Trophoblast cell (in vitro differentiated cells and primary cell): ENCODE data around the gene KCNA5.

Experiments used
- DNase-seq, 2 donors: peaks; one replicate each; pipeline ENCODE4 v3.0.0-alpha.2; 2016
- H2AFZ ChIP-seq: 2 replicates; pipeline ENCODE4 v1.6.1; 2013; ENCODE audit warnings: low read length, moderate library complexity, mild to moderate bottlenecking; ENCODE audit not compliant: insufficient read depth, poor library complexity
- H2AK5ac ChIP-seq: 2 replicates; pipeline ENCODE4 v1.6.1; 2013; ENCODE audit warnings: mild to moderate bottlenecking, low read length
- H2BK120ac ChIP-seq: 2 replicates; pipeline ENCODE4 v1.6.1; 2013; ENCODE audit warnings: low read length, mild to moderate bottlenecking, moderate library complexity; ENCODE audit not compliant: insufficient read depth, poor library complexity
- H2BK12ac ChIP-seq: 2 replicates; pipeline ENCODE4 v1.6.1; 2013; ENCODE audit warnings: mild to moderate bottlenecking, low read length, moderate library complexity
- H2BK5ac ChIP-seq: 2 replicates; pipeline ENCODE4 v1.6.1; 2013; ENCODE audit warnings: low read length, low read depth, moderate library complexity, mild to moderate bottlenecking; ENCODE audit not compliant: poor library complexity
- H3K14ac ChIP-seq: 2 replicates; pipeline ENCODE4 v1.6.1; 2013; ENCODE audit warnings: mild to moderate bottlenecking, low read length
- H3K18ac ChIP-seq: 2 replicates; pipeline ENCODE4 v1.6.1; 2013; ENCODE audit warnings: mild to moderate bottlenecking, low read length
- H3K23ac ChIP-seq: 2 replicates; pipeline ENCODE4 v1.6.1; 2013; ENCODE audit warnings: low read length
- H3K27ac ChIP-seq: 2 replicates; pipeline ENCODE4 v1.5.1; 2013; ENCODE audit warnings: low read depth, mild to moderate bottlenecking, inconsistent platforms, low read length, moderate library complexity
- H3K27me3 ChIP-seq: 2 replicates; pipeline ENCODE4 v1.6.1; 2013; ENCODE audit warnings: inconsistent platforms, mild to moderate bottlenecking, low read length, moderate library complexity; ENCODE audit not compliant: insufficient read depth
- H3K36me3 ChIP-seq, 2 experiments: 1 replicate in 1 of 2; 2 replicates in 1 of 2; pipeline ENCODE4 v1.6.1; 2013; ENCODE audit warnings: low read length in 2 of 2, mild to moderate bottlenecking in 2 of 2, moderate library complexity in 1 of 2; ENCODE audit not compliant: insufficient read depth in 2 of 2, control insufficient read depth in 1 of 2
- H3K4ac ChIP-seq: 2 replicates; pipeline ENCODE4 v1.6.1; 2013; ENCODE audit warnings: low read depth, mild to moderate bottlenecking, low read length, moderate library complexity
- H3K4me1 ChIP-seq, 2 experiments: 1 replicate in 1 of 2; 2 replicates in 1 of 2; pipeline ENCODE4 v1.6.1; 2013; ENCODE audit warnings: low read length in 2 of 2, mild to moderate bottlenecking in 2 of 2, moderate library complexity in 1 of 2; ENCODE audit not compliant: insufficient read depth in 2 of 2, control insufficient read depth in 1 of 2
- H3K4me2 ChIP-seq: 2 replicates; pipeline ENCODE4 v1.6.1; 2013; ENCODE audit warnings: inconsistent platforms, mild to moderate bottlenecking, low read length, moderate library complexity
- H3K4me3 ChIP-seq: 2 replicates; pipeline ENCODE4 v1.5.1; 2013; ENCODE audit warnings: mild to moderate bottlenecking, low read depth, low read length, inconsistent platforms
- H3K79me1 ChIP-seq: one replicate; pipeline ENCODE4 v1.6.1; 2013; ENCODE audit warnings: low read length
- H3K79me2 ChIP-seq: 2 replicates; pipeline ENCODE4 v1.6.1; 2013; ENCODE audit warnings: low read length, mild to moderate bottlenecking; ENCODE audit not compliant: control insufficient read depth, insufficient read depth, poor library complexity
- H3K9ac ChIP-seq: 2 replicates; pipeline ENCODE4 v1.6.1; 2013; ENCODE audit warnings: mild to moderate bottlenecking, low read length
- H3K9me3 ChIP-seq: 2 replicates; pipeline ENCODE4 v1.6.1; 2013; ENCODE audit warnings: low read depth, mild to moderate bottlenecking, control low read depth, inconsistent platforms, low read length; ENCODE audit not compliant: insufficient read depth
- H4K12ac ChIP-seq: 2 replicates; pipeline ENCODE4 v1.6.1; 2013; ENCODE audit warnings: low read depth, mild to moderate bottlenecking, low read length, moderate library complexity
- H4K8ac ChIP-seq: 2 replicates; pipeline ENCODE4 v1.6.1; 2013; ENCODE audit warnings: low read depth, mild to moderate bottlenecking, low read length, moderate library complexity
- H4K91ac ChIP-seq: one replicate; pipeline ENCODE4 v1.6.1; 2013; ENCODE audit warnings: low read depth, mild to moderate bottlenecking, low read length, moderate library complexity
- WGBS: extraction: QIAGEN DNeasy Blood & Tissue Kit; methylation state at CpG from one replicate; pipeline ENCODE4 v1.1.7; 2013; ENCODE audit warnings: missing lambda C conversion rate; ENCODE audit not compliant: insufficient read length, insufficient coverage; ENCODE audit errors: extremely low coverage; 5-methylcytosine and 5-hydroxymethylcytosine counted together

KCNA5 gene

GRCh38 chr12:5085896-5086295 lies 42.2 kb downstream of the KCNA5 start:
- Histone ChIP-seq H2AK5ac (no peak overlapping the region), H3K18ac (no peak overlapping the region), H4K8ac (no peak overlapping the region), H3K4me3 (no peak overlapping the region), H4K91ac (no peak overlapping the region), H3K4me1 (no peaks in the 10 kb centered on the region), H3K4ac (no peak overlapping the region), H3K14ac (no peak overlapping the region), H3K27me3 (no peaks in the 10 kb centered on the region), H3K79me2 (no peaks in the 10 kb centered on the region), H2BK12ac (no peak overlapping the region), H4K12ac (no peak overlapping the region), H2BK5ac (no peak overlapping the region), H3K23ac (no peak overlapping the region), H2BK120ac (no peak overlapping the region), H3K79me1 (no peaks in the 10 kb centered on the region), H2AFZ (no peak overlapping the region), H3K9ac (no peak overlapping the region), H3K36me3 (no peaks in the 10 kb centered on the region), H3K9me3 (peaks cover 8% of the 10 kb centered on the region), H3K27ac (no peak overlapping the region), H3K4me2 (no peak overlapping the region)
- no CpG with 5 or more reads among the region's 3 CpGs for WGBS
- no peak for DNase-seq

- Histone ChIP-seq H2BK120ac (no peak overlapping the region), H3K14ac (no peak overlapping the region), H3K79me1 (no peaks in the 10 kb centered on the region), H2BK5ac (no peak overlapping the region), H2AK5ac (no peak overlapping the region), H3K18ac (no peak overlapping the region), H3K36me3 (no peaks in the 10 kb centered on the region), H4K8ac (no peak overlapping the region), H3K4me2 (no peak overlapping the region), H3K27ac (no peak overlapping the region), H2BK12ac (no peak overlapping the region), H3K23ac (no peak overlapping the region), H4K91ac (no peak overlapping the region), H3K27me3 (no peaks in the 10 kb centered on the region), H3K4me1 (no peaks in the 10 kb centered on the region), H3K4ac (no peak overlapping the region), H3K4me3 (no peak overlapping the region), H2AFZ (no peak overlapping the region), H3K9ac (no peak overlapping the region), H3K79me2 (no peaks in the 10 kb centered on the region), H4K12ac (no peak overlapping the region), H3K9me3 (peaks cover 8% of the 10 kb centered on the region)
- peak; percentile 63 to 66 for DNase-seq
- no CpG with 5 or more reads among the region's 16 CpGs for WGBS
These were observed 44.3 kb downstream of the KCNA5 start for GRCh38 chr12:5087831-5088554.

- H2AK5ac ChIP-seq: no peak overlapping the region
- no peak overlapping the region for H3K9ac ChIP-seq
- H2BK12ac ChIP-seq: no peak overlapping the region
- no peak overlapping the region for H4K12ac ChIP-seq
- no peaks in the 10 kb centered on the region for H3K27me3 ChIP-seq
- no peak overlapping the region for H4K91ac ChIP-seq
- H3K36me3 ChIP-seq: no peaks in the 10 kb centered on the region
- no peak overlapping the region for H3K4me3 ChIP-seq
- H2AFZ ChIP-seq: no peak overlapping the region
- no peaks in the 10 kb centered on the region for H3K4me1 ChIP-seq
- no CpG with 5 or more reads among the region's 18 CpGs for WGBS
- no peak overlapping the region for H3K27ac ChIP-seq
- H3K79me2 ChIP-seq: no peaks in the 10 kb centered on the region
- peak; percentile 71 to 79 for DNase-seq
- no peak overlapping the region for H3K18ac ChIP-seq
- no peak overlapping the region for H3K23ac ChIP-seq
- H3K4me2 ChIP-seq: no peak overlapping the region
- H2BK5ac ChIP-seq: no peak overlapping the region
- no peak overlapping the region for H4K8ac ChIP-seq
- peaks cover 8% of the 10 kb centered on the region for H3K9me3 ChIP-seq
- H3K79me1 ChIP-seq: no peaks in the 10 kb centered on the region
- no peak overlapping the region for H3K4ac ChIP-seq
- H3K14ac ChIP-seq: no peak overlapping the region
- no peak overlapping the region for H2BK120ac ChIP-seq
These were observed 45.0 kb downstream of the KCNA5 start for GRCh38 chr12:5088586-5089264.

GRCh38 chr12:5094551-5094950 lies 50.9 kb downstream of the KCNA5 start:
- no peak overlapping the region for H3K4ac ChIP-seq
- no peak overlapping the region for H4K12ac ChIP-seq
- no peak overlapping the region for H3K9ac ChIP-seq
- no peak overlapping the region for H3K18ac ChIP-seq
- no peaks in the 10 kb centered on the region for H3K27me3 ChIP-seq
- H4K91ac ChIP-seq: no peak overlapping the region
- no peak overlapping the region for H3K27ac ChIP-seq
- no peak overlapping the region for H2BK5ac ChIP-seq
- H2AK5ac ChIP-seq: no peak overlapping the region
- no peak overlapping the region for H3K4me3 ChIP-seq
- no peaks in the 10 kb centered on the region for H3K79me1 ChIP-seq
- H3K9me3 ChIP-seq: no peaks in the 10 kb centered on the region
- H3K36me3 ChIP-seq: no peaks in the 10 kb centered on the region
- H2BK120ac ChIP-seq: no peak overlapping the region
- H2AFZ ChIP-seq: no peak overlapping the region
- no peak overlapping the region for H4K8ac ChIP-seq
- H3K4me1 ChIP-seq: peaks cover 6 to 8% of the 10 kb centered on the region in 2 experiments
- no peak overlapping the region for H3K4me2 ChIP-seq
- no CpG with 5 or more reads among the region's 1 CpG for WGBS
- peak; percentile 9 to 63 for DNase-seq
- no peak overlapping the region for H3K14ac ChIP-seq
- no peak overlapping the region for H3K23ac ChIP-seq
- no peaks in the 10 kb centered on the region for H3K79me2 ChIP-seq
- no peak overlapping the region for H2BK12ac ChIP-seq
